ENCODE measurements around the gene TAB3. TPM values are rescaled to one million over a fixed set of nuclear protein-coding genes. Genes with fewer than 3 reads are reported as not detected.

TAB3 gene, protein sequence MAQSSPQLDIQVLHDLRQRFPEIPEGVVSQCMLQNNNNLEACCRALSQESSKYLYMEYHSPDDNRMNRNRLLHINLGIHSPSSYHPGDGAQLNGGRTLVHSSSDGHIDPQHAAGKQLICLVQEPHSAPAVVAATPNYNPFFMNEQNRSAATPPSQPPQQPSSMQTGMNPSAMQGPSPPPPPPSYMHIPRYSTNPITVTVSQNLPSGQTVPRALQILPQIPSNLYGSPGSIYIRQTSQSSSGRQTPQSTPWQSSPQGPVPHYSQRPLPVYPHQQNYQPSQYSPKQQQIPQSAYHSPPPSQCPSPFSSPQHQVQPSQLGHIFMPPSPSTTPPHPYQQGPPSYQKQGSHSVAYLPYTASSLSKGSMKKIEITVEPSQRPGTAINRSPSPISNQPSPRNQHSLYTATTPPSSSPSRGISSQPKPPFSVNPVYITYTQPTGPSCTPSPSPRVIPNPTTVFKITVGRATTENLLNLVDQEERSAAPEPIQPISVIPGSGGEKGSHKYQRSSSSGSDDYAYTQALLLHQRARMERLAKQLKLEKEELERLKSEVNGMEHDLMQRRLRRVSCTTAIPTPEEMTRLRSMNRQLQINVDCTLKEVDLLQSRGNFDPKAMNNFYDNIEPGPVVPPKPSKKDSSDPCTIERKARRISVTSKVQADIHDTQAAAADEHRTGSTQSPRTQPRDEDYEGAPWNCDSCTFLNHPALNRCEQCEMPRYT
- total RNA-seq = 7.7 and 10.6 TPM in 2 replicates

DNA sequence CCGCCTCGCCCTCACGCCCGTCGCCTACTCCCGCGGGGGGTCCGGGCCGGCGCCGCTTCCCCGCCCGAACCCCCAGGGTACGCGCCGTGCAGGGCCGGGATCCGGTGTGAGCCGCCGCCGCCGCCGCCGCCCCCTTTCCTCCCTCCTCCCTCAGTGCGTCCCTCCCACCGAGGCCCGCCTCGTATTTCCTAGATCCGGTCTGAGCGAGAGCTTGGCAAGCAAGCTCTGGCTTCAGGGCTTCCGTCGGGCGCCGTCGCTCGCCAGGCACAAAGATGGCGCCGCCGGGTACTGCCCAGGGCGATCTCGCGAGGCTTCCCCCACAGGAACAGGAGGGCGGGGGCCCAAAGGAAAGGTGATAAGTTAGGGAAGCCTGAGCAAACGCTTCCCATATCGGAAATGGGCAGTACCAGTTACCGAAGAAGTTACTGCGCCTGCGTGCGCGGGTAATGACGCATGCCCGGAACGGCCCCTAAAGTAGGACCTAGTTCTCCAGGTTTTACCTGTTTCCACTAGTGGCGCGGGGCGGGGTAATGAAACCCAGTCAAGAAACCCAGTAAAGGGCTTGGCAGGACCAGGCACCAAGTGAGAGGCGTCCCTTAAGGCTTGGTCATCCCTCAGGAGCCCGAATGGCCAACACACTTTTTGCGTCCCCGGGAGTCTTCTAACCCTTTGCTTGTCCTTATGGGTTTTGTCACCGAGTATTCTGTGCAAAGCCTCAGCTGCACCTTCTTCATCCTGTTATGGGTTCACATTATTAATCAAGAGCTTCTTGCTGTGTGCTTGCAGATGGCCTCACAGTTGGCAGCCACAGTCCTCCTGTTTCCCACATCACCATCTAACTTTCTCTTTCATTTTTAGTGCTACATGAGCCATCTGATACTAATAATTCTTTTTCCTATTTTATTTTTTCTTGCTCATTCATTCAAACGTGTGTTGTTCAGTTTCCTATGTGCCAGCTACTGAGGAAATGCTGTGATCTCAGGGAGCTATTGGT lies at the start of gene TAB3:
Gene TAB3, minus strand, starts transcription at position 108 of the 994 bp plus-strand sequence. CDS start 29,666 bp downstream, outside the sequence.

Other genes with a start within 250 kb of the TAB3 start
- 27.9 and 45.3 TPM in 2 replicates for gene GK, start 235.8 kb downstream of the TAB3 start, total RNA-seq
- not detected in 2 replicates for gene FTHL17, start 182.8 kb upstream of the TAB3 start, total RNA-seq

Measured in epithelial cell of alveolus of lung (primary cell).